Measurements from ENCODE around the gene NR3C1.

DNA sequence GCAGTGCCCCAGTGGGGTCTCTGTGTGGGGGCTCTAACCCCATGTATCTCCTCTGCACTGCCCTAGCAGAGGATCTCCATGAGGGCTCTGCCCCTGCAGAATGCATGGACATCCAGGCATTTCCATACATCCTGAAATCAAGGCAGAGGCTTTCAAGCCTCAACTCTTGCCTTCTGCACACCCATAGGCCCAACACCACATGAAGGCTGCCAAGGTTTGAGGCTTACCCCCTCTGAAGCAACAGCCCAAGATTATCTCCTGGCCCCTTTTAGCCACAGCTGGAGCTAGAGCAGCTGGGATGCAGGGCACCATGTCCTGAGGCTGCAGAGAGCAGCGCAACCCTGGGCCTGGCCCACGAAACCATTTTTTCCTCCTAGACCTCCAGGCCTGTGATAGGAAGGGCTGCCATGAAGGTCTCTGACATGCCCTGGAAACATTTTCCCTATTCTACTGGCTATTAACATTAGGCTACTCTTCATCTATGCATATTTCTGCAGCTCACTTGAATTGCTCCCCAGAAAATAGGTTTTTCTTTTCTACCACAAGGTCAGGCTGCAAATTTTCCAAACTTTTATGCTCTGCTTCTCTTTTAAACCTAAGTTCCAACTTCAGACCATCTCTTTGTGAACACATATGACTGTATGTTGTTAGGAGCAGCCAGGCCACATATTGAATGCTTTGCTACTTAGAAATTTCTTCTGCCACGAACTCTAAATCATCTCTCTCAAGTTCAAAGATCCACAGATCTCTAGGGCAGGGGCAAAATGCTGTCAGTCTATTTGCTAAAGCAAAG lies 18.4 kb downstream of the NR3C1 start:
- TF ChIP-seq, protein P1, sequence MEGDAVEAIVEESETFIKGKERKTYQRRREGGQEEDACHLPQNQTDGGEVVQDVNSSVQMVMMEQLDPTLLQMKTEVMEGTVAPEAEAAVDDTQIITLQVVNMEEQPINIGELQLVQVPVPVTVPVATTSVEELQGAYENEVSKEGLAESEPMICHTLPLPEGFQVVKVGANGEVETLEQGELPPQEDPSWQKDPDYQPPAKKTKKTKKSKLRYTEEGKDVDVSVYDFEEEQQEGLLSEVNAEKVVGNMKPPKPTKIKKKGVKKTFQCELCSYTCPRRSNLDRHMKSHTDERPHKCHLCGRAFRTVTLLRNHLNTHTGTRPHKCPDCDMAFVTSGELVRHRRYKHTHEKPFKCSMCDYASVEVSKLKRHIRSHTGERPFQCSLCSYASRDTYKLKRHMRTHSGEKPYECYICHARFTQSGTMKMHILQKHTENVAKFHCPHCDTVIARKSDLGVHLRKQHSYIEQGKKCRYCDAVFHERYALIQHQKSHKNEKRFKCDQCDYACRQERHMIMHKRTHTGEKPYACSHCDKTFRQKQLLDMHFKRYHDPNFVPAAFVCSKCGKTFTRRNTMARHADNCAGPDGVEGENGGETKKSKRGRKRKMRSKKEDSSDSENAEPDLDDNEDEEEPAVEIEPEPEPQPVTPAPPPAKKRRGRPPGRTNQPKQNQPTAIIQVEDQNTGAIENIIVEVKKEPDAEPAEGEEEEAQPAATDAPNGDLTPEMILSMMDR (IDR thresholded peaks at IDR 0.05 in 4 of 5, conservative IDR thresholded peaks at IDR 0.05 in 1 of 5), result no peak
- TF ChIP-seq POLR2A (IDR thresholded peaks at IDR 0.05), result no peak

Data from gastrocnemius medialis (tissue), 4 donors.